Hippocampal formation (tissue), 2 donors: ENCODE results near the gene CHST13.
"Not testable (repeated sequence)": the region's sequence is repeated elsewhere in the genome, so short reads cannot be mapped to it uniquely, and the experiment has no call there.

Source experiments
- DNase-seq, 2 donors: peaks; one replicate each; lab custom pipeline; 2025; lab: John Stamatoyannopoulos, UW

The CHST13 gene

GRCh38 chr3:126554560-126555525 is 30.9 kb downstream of the CHST13 start:
- DNase-seq = no peak

- DNase-seq = no peak
These were observed 32.1 kb downstream of the CHST13 start for GRCh38 chr3:126555795-126556636.

- no peak for DNase-seq
These were observed 32.9 kb downstream of the CHST13 start for GRCh38 chr3:126556637-126557414.

GRCh38 chr3:126557415-126557745 is 33.4 kb downstream of the CHST13 start:
- DNase-seq = no peak

GRCh38 chr3:126557761-126558160 is 33.8 kb downstream of the CHST13 start:
- no peak for DNase-seq

- no peak for DNase-seq
These were observed 34.5 kb downstream of the CHST13 start, which contains the start of gene C3orf22 for GRCh38 chr3:126558336-126559071. TSS of gene C3orf22 (minus strand) at chr3:126558932. CDS start at chr3:126553390, 5,542 bp downstream.

GRCh38 chr3:126562737-126563276 is 38.9 kb downstream of the CHST13 start:
- no peak for DNase-seq

GRCh38 chr3:126567696-126568438 is 43.9 kb downstream of the CHST13 start:
- DNase-seq = no peak

- no peak for DNase-seq
These were observed 44.9 kb downstream of the CHST13 start for GRCh38 chr3:126568776-126569342.

GRCh38 chr3:126569390-126569975 is 45.5 kb downstream of the CHST13 start:
- DNase-seq = no peak

GRCh38 chr3:126570103-126570541 is 46.2 kb downstream of the CHST13 start:
- no peak for DNase-seq

- DNase-seq = no peak
These were observed 47.1 kb downstream of the CHST13 start for GRCh38 chr3:126571078-126571477.

GRCh38 chr3:126573492-126574117 is 49.6 kb downstream of the CHST13 start:
- DNase-seq = no peak

GRCh38 chr3:126577261-126577660 is 53.3 kb downstream of the CHST13 start:
- no peak for DNase-seq

GRCh38 chr3:126578702-126579101 is 54.7 kb downstream of the CHST13 start:
- DNase-seq = no peak

- DNase-seq = no peak
These were observed 56.8 kb downstream of the CHST13 start for GRCh38 chr3:126580746-126581145.

GRCh38 chr3:126581569-126581968 is 57.6 kb downstream of the CHST13 start:
- DNase-seq = no peak

GRCh38 chr3:126582311-126582710 is 58.4 kb downstream of the CHST13 start:
- DNase-seq = no peak

- DNase-seq = not testable (repeated sequence)
These were observed 67.6 kb downstream of the CHST13 start for GRCh38 chr3:126591515-126591914.
